Measurements from ENCODE around the gene RASSF5.

Gene RASSF5

DNA sequence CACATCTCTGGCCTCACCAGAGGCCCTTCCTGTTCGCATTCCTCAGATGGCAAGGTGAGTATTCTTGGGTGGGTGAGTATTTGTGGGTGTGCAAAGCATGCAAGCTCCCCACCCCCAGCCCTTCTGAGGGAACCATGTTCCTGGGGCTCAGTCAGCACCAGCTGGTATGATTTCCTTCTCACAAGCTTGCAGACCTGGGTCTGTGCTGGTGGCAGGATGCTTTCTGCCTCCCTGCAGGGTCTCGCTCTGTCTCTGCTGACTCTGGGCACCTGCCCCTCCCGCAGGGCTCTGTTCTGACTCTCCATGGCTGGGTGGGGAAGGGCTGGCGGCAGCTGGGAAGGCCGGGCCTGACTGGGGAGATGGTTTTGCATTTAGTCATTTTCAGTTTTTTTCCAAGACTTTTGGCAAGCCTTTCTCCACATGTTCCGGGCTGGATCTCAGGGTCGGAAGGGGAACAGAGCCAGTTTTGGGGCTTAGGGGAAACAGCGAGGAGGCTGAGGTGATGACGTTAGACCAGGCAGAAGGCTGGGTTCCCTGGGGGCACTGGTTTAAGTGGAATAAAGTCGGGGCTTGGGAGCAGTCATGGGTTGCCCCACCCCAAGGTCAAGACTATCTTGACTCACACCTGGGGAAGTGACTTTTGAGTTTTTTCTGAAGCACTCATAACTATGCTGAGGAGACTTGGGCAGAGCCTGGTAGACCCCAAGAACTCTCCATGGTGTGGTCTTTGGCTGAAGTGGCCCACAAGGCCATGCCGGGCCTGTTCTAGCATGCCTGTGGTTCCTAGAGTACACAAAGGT, 6.2 kb downstream of the RASSF5 start:
- no peak for DNase-seq

DNA sequence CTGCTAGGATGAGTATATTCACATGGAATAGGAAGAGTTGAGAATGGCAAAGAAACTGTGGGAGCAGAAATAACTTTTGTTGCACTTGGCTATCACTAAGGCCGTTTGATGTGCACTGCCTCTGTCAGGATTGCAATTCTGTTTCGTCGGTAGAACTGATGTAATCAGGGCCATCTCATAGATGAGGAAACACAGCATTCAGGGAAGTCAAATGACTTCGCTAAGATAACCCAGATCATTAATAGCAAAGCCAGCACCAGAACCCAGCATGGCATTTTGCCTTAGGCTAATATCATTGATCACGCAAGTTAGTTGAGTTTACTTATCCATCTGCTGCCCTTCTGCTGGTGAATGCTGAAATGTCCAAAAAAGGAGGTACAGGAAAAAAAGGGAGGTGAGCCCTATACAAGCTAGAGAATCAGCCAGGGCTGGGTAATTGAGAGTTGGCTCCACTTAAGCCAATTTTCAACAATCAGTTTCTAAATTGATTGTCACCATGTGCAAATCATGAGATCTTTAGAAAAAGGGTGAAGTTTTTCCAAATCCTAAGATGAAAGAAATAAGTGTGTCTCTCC, 7.6 kb downstream of the RASSF5 start:
- DNase-seq = no peak

DNA sequence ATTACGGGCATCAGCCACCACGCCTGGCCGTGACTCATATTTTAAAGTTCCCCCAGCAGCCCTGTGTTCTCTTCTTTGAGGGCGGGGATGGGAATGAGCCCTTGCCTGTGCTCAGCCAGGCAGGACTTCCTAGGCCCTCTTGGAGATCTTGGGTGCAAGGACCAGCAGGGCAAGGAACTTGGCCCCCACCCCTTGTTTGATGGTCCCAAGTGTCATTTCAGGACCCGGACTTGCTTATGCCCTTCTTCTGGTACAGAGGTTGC, 9.3 kb downstream of the RASSF5 start:
- no peak for DNase-seq

DNA sequence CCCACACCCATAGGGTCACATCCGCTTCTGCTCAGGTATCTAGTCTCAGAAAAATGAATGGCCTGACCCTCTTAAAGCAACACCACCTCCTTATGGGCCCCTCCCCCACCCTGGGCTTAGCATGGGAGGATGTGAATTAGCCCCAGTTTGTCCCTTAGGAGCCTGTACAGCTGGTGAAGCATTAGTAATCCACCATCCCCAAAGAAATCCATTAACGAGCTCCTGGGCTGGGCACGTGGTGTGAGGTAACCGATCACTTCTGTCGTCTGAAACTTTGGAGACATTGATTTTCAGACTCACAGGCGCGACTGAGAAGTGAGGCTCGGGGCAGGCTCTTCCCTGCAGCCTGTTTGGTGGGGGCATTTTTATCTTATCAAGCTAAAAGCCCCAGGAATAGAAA, 10.5 kb downstream of the RASSF5 start:
- DNase-seq = no peak

DNA sequence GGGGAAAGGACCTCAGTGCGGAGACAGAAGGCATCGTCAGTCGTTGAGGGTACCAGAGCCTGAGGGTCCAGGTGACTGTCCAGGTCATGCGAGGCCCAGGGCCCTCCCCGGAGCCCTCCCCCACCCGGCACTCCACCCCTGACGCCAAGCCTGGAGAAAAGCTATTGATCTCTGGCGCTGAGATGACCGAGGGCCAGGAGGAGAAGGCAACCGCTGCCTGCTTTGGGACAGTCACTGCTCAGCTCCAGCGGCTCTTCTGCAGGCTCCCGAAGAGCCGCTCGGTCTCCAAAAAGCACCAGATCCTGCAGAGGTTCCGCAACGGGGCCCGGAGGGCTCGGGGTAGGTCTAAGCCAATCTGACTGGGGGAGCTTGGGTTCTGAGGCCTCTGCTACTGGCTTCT, 10.9 kb downstream of the RASSF5 start:
- no peak for DNase-seq

DNA sequence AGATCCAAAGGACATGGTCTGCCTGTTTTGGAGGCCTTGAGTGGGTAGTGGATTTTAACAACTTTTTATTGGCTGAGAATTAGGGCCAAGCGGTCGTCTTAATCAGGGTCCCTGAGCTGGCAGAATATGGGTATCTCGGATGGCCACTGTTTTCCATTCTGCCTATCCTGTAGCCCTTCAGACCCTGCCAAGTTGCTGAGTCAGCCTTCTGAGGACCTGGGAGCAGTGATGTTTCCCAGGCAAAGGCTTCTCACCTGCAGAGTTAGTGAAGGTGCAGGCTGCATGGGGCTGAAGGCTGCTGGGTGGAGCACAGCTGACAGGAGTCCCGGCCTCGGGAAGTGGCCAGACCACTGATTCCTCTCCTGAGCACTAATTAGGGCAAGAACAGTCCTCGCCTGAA, 11.4 kb downstream of the RASSF5 start:
- no peak for DNase-seq

DNA sequence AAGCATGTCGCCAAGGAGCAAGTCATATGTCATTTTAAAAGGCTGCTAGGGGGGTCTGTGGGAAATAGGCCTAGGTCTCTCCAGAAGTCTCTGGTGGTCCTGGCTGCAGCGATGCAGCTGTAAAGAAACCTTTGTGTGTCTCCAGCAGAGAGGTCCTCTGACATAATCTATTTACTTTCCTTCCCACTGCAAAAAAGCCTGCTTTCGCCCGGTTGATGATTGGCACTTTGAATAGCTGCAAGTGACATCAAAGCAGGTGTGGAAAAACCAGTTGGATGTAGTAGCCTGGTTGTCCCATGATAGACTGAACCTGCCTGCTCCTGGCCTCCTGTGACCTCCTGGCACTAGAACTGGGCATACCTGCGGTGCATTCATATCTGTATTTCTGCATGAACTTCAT, 13.8 kb downstream of the RASSF5 start:
- DNase-seq = no peak

DNA sequence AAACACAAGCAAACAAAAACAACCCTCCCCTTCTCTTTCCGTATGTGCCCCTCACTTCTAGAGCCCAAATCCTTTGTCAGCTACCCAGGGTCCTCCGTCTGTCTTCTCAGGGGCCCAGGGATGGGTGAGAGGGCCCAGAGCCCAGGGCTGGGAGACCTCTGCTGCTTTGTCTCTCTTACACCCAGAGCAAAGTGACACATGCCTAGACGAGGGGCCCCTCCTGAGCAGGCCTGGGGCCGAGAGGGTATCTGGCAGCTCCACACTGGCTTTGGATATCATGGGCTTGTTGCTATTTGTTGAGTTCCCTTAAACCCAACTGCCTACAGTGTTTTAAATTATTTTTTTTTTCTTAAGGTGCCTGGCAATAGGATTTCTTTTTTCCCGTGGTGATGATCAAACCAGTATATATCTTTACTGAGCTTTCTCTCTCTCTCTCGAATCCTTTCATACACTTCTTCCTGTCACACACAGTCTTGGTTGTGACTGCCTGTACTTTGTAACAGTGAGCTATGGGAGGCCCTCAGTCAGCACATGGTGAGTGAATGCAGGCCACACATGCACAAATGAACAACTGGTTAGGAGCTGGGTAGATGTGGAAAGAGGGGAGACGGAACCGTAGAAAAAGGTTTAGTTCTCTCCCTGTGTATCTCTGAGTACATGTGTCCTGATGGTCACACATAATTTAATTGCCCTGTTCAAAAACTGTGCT, 14.5 kb downstream of the RASSF5 start:
- no peak for DNase-seq

DNA sequence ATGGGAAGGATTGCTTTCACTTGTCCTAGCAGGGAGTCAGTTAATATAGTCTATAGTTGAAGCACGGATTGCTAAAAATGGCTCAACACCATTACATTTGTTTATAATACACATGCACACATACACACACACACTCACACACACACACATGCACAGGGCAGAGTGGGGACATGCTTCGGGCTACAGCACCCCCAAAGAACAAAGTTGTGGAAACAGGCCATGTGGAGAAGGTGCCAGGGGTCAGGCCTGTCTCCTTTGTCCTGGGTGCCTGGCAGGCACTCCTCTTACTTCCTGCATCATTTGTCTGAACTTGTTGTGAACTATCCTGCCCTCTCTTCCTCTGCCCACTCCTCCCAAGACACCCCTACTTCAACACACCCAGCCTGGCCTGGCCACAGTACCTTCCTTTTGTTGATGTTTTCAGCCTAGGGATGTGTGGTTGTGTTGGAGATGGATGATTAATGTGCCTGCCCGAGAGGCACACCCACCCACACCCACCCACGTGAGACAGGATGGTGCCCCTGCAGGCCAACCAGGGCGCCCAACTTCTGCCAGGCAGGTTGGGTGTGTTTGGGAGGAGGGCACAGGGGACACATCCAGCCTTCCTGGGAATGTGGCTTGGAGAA, 17.5 kb downstream of the RASSF5 start:
- DNase-seq = no peak

DNA sequence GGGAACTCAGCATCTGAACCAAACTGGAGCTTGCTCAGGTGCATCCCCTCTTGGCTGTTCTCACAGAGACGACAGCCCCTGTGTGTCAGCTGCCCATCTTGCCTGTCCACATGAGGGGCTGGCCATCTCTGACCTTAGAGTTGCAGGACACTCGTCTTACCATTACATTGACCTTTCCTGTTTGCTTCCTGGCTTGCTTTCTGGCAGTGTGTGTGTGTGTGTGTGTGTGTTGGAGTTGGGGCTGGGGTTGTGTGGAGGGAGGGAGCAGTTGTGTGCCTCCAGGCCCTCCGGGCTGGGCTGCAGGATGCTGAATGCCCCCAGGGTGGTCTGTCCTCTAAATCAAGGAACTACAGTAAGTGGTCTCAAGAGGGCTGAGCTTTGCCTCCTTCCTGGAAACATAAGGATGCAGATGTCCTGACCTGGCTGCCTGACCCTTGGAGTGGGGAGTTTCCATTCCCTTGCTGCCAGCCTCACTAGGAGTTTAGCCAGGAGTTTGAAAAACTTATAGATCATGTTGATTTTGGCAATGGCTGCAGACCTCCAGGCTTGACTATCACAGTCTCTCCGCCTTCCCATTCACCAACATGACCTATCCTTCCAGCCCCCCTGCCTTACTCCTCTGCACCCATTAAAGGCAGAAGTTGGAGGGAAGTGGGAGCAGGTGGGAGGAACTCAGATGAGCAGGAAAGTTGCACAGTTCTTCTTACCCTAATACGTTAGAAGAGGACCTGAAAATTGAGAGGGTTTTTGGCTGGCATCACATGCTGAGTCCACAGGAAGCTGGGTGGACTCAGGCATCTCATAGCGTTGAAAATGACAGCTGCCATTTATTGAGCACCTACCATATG, 19.0 kb downstream of the RASSF5 start:
- no peak for DNase-seq

DNA sequence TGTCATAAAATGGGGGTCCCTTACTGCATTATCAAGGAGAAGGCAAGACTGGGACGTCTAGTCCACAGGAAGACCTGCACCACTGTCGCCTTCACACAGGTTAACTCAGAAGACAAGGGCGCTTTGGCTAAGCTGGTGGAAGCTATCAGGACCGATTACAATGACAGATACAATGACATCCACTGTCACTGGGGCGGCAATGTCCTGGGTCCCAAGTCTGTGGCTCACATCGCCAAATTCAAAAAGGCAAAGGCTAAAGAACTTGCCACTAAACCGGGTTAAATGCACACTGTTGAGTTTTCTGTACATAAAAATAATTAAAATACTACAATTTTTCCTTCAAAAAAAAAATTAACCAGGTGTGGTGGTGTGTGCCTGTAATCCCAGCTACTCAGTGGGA, 22.1 kb downstream of the RASSF5 start:
- no peak for DNase-seq

DNA sequence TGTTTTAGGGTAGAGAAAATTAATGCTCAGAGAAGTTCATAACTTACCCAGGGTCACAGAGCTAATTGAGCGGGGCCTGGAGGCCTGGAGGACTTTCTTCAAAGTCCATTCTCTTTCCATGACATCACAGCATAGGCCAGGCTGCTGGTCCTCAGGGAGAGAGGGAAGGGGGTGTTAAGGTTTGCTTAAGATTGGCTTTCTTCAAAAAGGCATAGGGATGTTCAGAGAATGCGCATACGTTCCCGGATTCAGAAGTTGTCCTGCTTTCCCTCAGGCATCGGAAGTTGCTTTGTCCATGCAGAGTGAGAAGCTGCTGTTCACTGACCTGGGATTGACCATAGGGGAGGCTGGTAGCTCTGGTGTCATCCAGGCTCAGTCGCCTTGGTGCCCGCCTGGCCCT, 25.0 kb downstream of the RASSF5 start:
- DNase-seq = no peak

DNA sequence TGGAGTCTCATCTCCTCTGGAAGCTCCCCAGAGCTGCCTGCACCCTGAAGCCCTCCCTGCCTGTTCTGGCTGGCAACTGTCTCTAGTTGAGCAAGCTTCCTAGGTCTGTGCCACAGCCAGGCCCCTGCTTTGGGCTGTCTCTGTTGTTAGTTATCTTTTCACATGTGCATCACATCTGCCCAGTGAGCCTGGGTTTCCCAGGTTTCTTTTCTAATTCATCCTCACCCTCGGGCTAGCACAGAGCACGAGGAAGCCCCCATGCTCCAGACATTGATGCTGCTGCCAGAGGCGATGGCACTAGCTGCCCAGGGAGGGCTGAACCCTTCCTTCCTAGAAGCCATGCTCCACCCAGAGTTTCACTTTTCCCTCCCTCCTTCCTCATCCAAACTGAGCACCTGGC, 27.2 kb downstream of the RASSF5 start:
- no peak for DNase-seq

DNA sequence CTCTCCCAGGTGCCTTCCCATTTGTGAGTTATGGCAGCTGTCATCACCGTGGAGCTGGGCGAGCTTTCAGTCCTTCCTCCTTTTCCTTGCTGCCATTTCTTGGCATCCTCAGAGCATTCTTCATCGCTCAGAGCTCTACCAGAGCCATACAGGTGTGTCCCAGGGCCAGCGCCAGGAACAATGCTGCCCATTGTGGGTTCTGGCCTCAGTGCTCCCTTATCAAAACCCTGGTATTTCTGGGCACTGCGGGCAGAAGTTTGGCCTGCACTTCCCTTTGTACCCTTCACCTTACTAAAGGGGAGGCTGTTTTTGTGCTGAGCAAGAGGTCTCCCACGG, 28.5 kb downstream of the RASSF5 start:
- no peak for DNase-seq

DNA sequence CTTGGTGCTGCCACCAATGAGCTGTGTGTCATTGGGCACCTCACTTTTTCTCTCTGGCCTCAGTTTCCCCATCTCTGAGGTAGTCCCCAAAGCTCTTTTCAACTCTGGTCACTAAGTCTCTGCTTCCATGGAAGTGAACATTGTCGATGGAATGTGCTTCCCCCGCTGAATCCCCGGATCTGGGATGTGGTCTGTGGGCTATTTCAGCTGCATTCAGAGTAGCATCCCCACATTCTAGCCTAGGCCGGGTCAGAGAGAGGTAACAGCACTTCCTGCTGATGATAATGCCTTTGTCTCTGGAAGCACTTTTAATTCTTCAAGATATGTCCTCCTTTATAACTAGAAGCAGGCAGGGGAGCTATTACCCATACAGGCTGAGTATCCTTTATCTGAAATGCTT, 29.8 kb downstream of the RASSF5 start:
- DNase-seq = no peak

DNA sequence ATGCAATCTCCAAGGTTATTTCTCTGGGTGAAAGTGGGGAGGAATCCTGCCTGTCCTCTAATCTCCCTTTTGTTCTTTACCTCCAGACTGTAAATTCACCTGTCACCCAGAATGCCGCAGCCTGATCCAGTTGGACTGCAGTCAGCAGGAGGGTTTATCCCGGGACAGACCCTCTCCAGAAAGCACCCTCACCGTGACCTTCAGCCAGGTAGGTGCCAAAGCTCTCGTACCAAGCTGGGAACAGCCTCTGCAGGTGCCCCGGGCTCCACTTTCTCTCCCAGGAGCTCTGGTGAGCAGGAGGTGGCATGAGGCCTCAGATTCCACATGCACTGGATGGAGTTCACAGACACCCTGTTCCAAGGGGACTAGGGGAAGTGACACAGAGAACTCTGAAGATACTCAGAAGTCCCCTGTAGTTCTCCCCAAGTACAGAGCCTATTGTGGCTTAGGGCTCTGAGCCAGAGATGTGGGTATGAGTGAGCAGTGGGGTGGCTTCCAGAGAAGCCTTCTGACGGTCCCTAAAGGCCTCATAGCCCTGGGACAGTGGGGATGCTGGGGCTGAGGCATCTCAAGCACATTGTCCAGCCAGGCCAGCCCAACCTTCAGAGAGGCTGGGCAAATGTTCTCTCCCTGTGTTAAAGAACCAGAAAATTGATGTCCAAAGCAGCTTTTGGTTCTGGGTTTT, 30.9 kb downstream of the RASSF5 start:
- DNase-seq = no peak

DNA sequence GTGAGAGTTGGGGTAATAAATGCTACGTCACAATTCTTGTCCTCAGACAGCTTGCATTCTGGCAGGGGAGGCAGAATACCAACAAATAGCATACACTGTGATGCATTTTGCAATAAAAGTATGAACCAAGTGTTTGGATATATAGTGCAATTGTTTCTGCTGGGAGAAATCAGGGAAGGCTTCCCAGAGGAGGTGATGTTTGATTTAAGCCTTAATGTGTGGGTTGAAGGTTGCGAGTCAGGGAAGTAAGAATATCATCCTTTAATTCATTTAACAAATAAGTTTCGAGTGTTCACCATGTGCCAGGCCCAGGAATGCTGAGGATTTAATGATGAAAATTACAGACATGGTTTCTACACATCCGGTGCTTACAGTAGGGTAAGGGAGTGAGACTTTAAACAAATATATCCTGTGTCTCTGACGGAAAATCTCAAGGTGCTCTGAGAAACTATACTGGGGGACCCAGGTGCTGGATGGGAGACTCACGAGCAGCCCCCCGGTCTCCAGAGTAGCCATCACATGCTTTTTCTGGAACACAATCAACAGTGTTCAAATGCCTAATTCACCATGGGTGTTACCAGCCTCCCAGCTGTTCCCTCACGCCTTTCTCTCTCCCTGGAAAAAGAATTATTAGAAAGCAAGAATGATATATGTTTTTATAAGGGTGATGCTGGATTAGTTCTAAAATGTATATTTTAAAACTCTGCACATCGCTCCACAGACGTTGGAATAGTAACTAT, 31.7 kb downstream of the RASSF5 start:
- no peak for DNase-seq

DNA sequence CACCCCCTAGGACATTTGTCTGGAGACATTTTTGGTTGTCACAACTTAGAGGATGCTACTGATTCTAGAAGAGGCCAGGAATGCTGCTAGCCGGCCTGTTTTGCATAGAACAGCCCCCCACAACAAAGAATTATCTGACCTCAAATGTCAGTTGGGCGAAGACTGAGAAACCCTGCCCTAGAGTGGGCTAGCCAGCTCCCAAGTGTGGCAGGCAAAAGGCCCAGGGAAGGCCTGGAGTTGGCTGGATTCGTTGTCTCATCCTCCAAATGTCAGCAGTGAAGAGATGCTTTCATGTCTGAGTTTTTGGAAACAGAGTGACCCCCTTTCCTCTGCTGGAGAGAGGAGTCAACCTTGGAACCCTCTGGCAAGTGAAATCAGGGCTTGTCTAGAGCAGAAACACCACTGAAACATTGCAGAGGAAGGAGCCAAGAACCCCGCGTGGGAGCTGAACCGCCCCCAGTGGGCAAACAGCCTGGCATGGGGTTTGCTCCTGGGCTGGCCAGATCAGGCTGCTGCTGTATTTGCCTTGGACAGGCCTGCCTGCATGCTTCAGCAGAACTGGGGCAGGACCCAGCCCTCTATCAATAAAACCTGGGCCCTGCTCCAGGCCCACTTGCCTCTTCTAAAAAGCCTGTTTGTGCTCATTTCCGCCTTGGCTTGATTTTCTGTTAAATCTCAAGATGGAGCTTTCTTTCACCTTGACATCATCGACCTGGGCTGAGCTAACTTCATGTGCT, 32.9 kb downstream of the RASSF5 start:
- DNase-seq = peak in 54 of 58 donors; percentile 7 to 85 (median 52)

DNA sequence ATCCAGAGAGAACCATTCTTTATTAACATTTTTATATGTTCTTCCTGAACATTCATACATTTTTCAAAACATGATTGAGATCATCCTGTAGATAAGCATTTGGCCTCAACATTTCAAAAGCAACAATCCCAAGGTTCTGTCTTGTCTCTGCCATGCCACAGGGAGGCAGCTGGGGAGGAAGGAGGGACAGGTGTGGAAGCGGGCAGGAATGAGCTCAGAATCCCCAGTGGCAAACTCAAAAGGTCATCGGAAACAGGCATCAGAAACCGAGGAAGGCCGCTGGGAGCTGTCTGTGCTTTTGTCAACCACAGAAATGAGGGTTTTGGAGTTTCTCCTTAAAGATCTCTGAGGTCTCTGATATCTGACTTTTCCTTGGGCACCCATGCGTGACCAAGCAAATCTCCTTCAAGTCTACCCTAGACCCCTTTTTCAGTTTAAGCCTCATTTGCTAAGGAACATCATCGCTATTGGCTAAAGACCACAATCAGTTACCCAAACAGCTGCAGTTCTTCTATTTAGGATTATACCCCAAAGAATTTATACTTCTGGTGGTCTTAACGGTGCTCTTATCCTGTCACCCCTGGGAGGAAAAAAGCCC, 34.0 kb downstream of the RASSF5 start:
- no peak for DNase-seq

Measured in anterior cingulate cortex (tissue), 58 donors.